ENCODE measurements around the gene IGFL2. TPM values are rescaled to one million over a fixed set of nuclear protein-coding genes. Genes with fewer than 3 reads are reported as not detected.

IGFL2 gene
- total and polyA plus RNA-seq, 4 donors, result 0.36 TPM; not detected in 3

- H3K27me3 ChIP-seq (ENCODE audit: control insufficient read depth in 1 of 2, insufficient read depth in 2 of 2, low read length in 1 of 2), result no peaks in the 10 kb centered on the region
- intact Hi-C loops (cut with DNase I), result no loop called here
- no peaks in the 10 kb centered on the region for H3K4me1 ChIP-seq (ENCODE audit: control insufficient read depth in 1 of 2, insufficient read depth in 2 of 2, low read length in 2 of 2)
- H3K36me3 ChIP-seq (ENCODE audit: control insufficient read depth in 1 of 2, insufficient read depth in 2 of 2, low read length in 1 of 2), result no peaks in the 10 kb centered on the region
- no peaks in the 10 kb centered on the region for H3K9me3 ChIP-seq (ENCODE audit: control insufficient read depth, low read length)
- H3K4me3 ChIP-seq (ENCODE audit: low read length in 2 of 2), result no peak overlapping the region
- 32 to 41% methylated on average over 6 of the region's 6 CpGs for WGBS, 2 donors
- no peak for ATAC-seq (ENCODE audit: low FRiP score)
- H3K27ac ChIP-seq (ENCODE audit: low read depth in 1 of 2, low read length in 2 of 2), result peak overlapping the region in 1 of 2 donors; percentile 58
- DNase-seq, result peak in 1 of 2 donors; percentile 50
These were observed 14.9 kb upstream of the IGFL2 start for GRCh38 chr19:46133101-46133627.

- no peaks in the 10 kb centered on the region for H3K27me3 ChIP-seq (ENCODE audit: control insufficient read depth in 1 of 2, insufficient read depth in 2 of 2, low read length in 1 of 2)
- no peaks in the 10 kb centered on the region for H3K9me3 ChIP-seq (ENCODE audit: control insufficient read depth, low read length)
- DNase-seq, result no peak
- H3K36me3 ChIP-seq (ENCODE audit: control insufficient read depth in 1 of 2, insufficient read depth in 2 of 2, low read length in 1 of 2), result no peaks in the 10 kb centered on the region
- WGBS, 2 donors, result 82 to 86% methylated on average over 1 of the region's 1 CpG
- H3K4me1 ChIP-seq (ENCODE audit: control insufficient read depth in 1 of 2, insufficient read depth in 2 of 2, low read length in 2 of 2), result no peaks in the 10 kb centered on the region
- no peak overlapping the region for H3K4me3 ChIP-seq (ENCODE audit: low read length in 2 of 2)
- intact Hi-C loops (cut with DNase I), result no loop called here
- no peak for ATAC-seq (ENCODE audit: low FRiP score)
- H3K27ac ChIP-seq (ENCODE audit: low read depth in 1 of 2, low read length in 2 of 2), result peak overlapping the region in 1 of 2 donors; percentile 61
These were observed 14.2 kb upstream of the IGFL2 start for GRCh38 chr19:46133777-46134241.

GRCh38 chr19:46134527-46134926 is 13.5 kb upstream of the IGFL2 start:
- Histone ChIP-seq H3K36me3 (ENCODE audit: control insufficient read depth in 1 of 2, insufficient read depth in 2 of 2, low read length in 1 of 2) (no peaks in the 10 kb centered on the region), H3K4me1 (ENCODE audit: control insufficient read depth in 1 of 2, insufficient read depth in 2 of 2, low read length in 2 of 2) (no peaks in the 10 kb centered on the region), H3K4me3 (ENCODE audit: low read length in 2 of 2) (no peak overlapping the region), H3K27me3 (ENCODE audit: control insufficient read depth in 1 of 2, insufficient read depth in 2 of 2, low read length in 1 of 2) (no peaks in the 10 kb centered on the region), H3K9me3 (ENCODE audit: control insufficient read depth, low read length) (no peaks in the 10 kb centered on the region), H3K27ac (ENCODE audit: low read depth in 1 of 2, low read length in 2 of 2) (no peak overlapping the region)
- intact Hi-C loops (cut with DNase I), result no loop called here
- ATAC-seq (ENCODE audit: low FRiP score), result no peak
- DNase-seq, result no peak

GRCh38 chr19:46137915-46138473 is 10.0 kb upstream of the IGFL2 start:
- DNase-seq (no peak), ATAC-seq (ENCODE audit: low FRiP score) (no peak)
- Histone ChIP-seq H3K27me3 (ENCODE audit: control insufficient read depth in 1 of 2, insufficient read depth in 2 of 2, low read length in 1 of 2) (no peaks in the 10 kb centered on the region), H3K9me3 (ENCODE audit: control insufficient read depth, low read length) (no peaks in the 10 kb centered on the region), H3K36me3 (ENCODE audit: control insufficient read depth in 1 of 2, insufficient read depth in 2 of 2, low read length in 1 of 2) (no peaks in the 10 kb centered on the region), H3K4me1 (ENCODE audit: control insufficient read depth in 1 of 2, insufficient read depth in 2 of 2, low read length in 2 of 2) (no peaks in the 10 kb centered on the region), H3K27ac (ENCODE audit: low read depth in 1 of 2, low read length in 2 of 2) (no peak overlapping the region), H3K4me3 (ENCODE audit: low read length in 2 of 2) (no peak overlapping the region)
- intact Hi-C loops (cut with DNase I), result no loop called here
- WGBS, 2 donors, result 79 to 80% methylated on average over 4 of the region's 4 CpGs

GRCh38 chr19:46141421-46141820 is 6.6 kb upstream of the IGFL2 start:
- ATAC-seq (ENCODE audit: low FRiP score) (no peak), DNase-seq (no peak)
- 77 to 78% methylated on average over 1 of the region's 1 CpG for WGBS, 2 donors
- Histone ChIP-seq H3K27me3 (ENCODE audit: control insufficient read depth in 1 of 2, insufficient read depth in 2 of 2, low read length in 1 of 2) (no peaks in the 10 kb centered on the region), H3K4me1 (ENCODE audit: control insufficient read depth in 1 of 2, insufficient read depth in 2 of 2, low read length in 2 of 2) (no peaks in the 10 kb centered on the region), H3K36me3 (ENCODE audit: control insufficient read depth in 1 of 2, insufficient read depth in 2 of 2, low read length in 1 of 2) (no peaks in the 10 kb centered on the region), H3K4me3 (ENCODE audit: low read length in 2 of 2) (no peak overlapping the region), H3K27ac (ENCODE audit: low read depth in 1 of 2, low read length in 2 of 2) (no peak overlapping the region), H3K9me3 (ENCODE audit: control insufficient read depth, low read length) (no peaks in the 10 kb centered on the region)
- intact Hi-C loops (cut with DNase I), result no loop called here

- Histone ChIP-seq H3K27me3 (ENCODE audit: control insufficient read depth in 1 of 2, insufficient read depth in 2 of 2, low read length in 1 of 2) (no peaks in the 10 kb centered on the region), H3K4me3 (ENCODE audit: low read length in 2 of 2) (no peak overlapping the region), H3K36me3 (ENCODE audit: control insufficient read depth in 1 of 2, insufficient read depth in 2 of 2, low read length in 1 of 2) (no peaks in the 10 kb centered on the region), H3K9me3 (ENCODE audit: control insufficient read depth, low read length) (no peaks in the 10 kb centered on the region), H3K4me1 (ENCODE audit: control insufficient read depth in 1 of 2, insufficient read depth in 2 of 2, low read length in 2 of 2) (no peaks in the 10 kb centered on the region), H3K27ac (ENCODE audit: low read depth in 1 of 2, low read length in 2 of 2) (no peak overlapping the region)
- WGBS, 2 donors, result 66 to 74% methylated on average over 4 of the region's 4 CpGs
- DNase-seq (no peak), ATAC-seq (ENCODE audit: low FRiP score) (no peak)
- intact Hi-C loops (cut with DNase I), result no loop called here
These were observed 5.7 kb upstream of the IGFL2 start for GRCh38 chr19:46142294-46142693.

GRCh38 chr19:46144756-46145155 is 3.3 kb upstream of the IGFL2 start:
- ATAC-seq (ENCODE audit: low FRiP score), result no peak
- H3K4me1 ChIP-seq (ENCODE audit: control insufficient read depth in 1 of 2, insufficient read depth in 2 of 2, low read length in 2 of 2), result no peaks in the 10 kb centered on the region
- no peak overlapping the region for H3K27ac ChIP-seq (ENCODE audit: low read depth in 1 of 2, low read length in 2 of 2)
- H3K4me3 ChIP-seq (ENCODE audit: low read length in 2 of 2), result no peak overlapping the region
- 56 to 63% methylated on average over 3 of the region's 3 CpGs for WGBS, 2 donors
- intact Hi-C loops (cut with DNase I), result no loop called here
- no peaks in the 10 kb centered on the region for H3K27me3 ChIP-seq (ENCODE audit: control insufficient read depth in 1 of 2, insufficient read depth in 2 of 2, low read length in 1 of 2)
- DNase-seq, result no peak
- no peaks in the 10 kb centered on the region for H3K9me3 ChIP-seq (ENCODE audit: control insufficient read depth, low read length)
- no peaks in the 10 kb centered on the region for H3K36me3 ChIP-seq (ENCODE audit: control insufficient read depth in 1 of 2, insufficient read depth in 2 of 2, low read length in 1 of 2)

- H3K36me3 ChIP-seq (ENCODE audit: control insufficient read depth in 1 of 2, insufficient read depth in 2 of 2, low read length in 1 of 2), result no peaks in the 10 kb centered on the region
- no peak overlapping the region for H3K4me3 ChIP-seq (ENCODE audit: low read length in 2 of 2)
- no peaks in the 10 kb centered on the region for H3K27me3 ChIP-seq (ENCODE audit: control insufficient read depth in 1 of 2, insufficient read depth in 2 of 2, low read length in 1 of 2)
- intact Hi-C loops (cut with DNase I), result no loop called here
- 38 to 42% methylated on average over 8 of the region's 8 CpGs for WGBS, 2 donors
- H3K9me3 ChIP-seq (ENCODE audit: control insufficient read depth, low read length), result no peaks in the 10 kb centered on the region
- DNase-seq (no peak), ATAC-seq (ENCODE audit: low FRiP score) (no peak)
- H3K27ac ChIP-seq (ENCODE audit: low read depth in 1 of 2, low read length in 2 of 2), result no peak overlapping the region
- H3K4me1 ChIP-seq (ENCODE audit: control insufficient read depth in 1 of 2, insufficient read depth in 2 of 2, low read length in 2 of 2), result no peaks in the 10 kb centered on the region
These were observed 785 bp upstream of the IGFL2 start for GRCh38 chr19:46147166-46147740.

- Histone ChIP-seq H3K4me1 (ENCODE audit: control insufficient read depth in 1 of 2, insufficient read depth in 2 of 2, low read length in 2 of 2) (no peaks in the 10 kb centered on the region), H3K9me3 (ENCODE audit: control insufficient read depth, low read length) (no peaks in the 10 kb centered on the region), H3K27ac (ENCODE audit: low read depth in 1 of 2, low read length in 2 of 2) (no peak overlapping the region), H3K27me3 (ENCODE audit: control insufficient read depth in 1 of 2, insufficient read depth in 2 of 2, low read length in 1 of 2) (peaks cover 0 to 3% of the 10 kb centered on the region in 2 donors), H3K36me3 (ENCODE audit: control insufficient read depth in 1 of 2, insufficient read depth in 2 of 2, low read length in 1 of 2) (no peaks in the 10 kb centered on the region), H3K4me3 (ENCODE audit: low read length in 2 of 2) (no peak overlapping the region)
- WGBS, 2 donors, result 83 to 85% methylated on average over 5 of the region's 5 CpGs
- no peak for DNase-seq
- ATAC-seq (ENCODE audit: low FRiP score), result no peak
- intact Hi-C loops (cut with DNase I), result no loop called here
These were observed 2.6 kb downstream of the IGFL2 start for GRCh38 chr19:46150606-46151005.
